NT2/D1 (cell line): ENCODE data around the gene FBXO24.

ENCODE experiments used
- SUZ12 ChIP-seq: IDR thresholded peaks from 2 replicates; pipeline ENCODE4 v1.6.1; 2011; ENCODE audit not compliant: insufficient read length, insufficient read depth; ENCODE audit errors: extremely low read depth
- YY1 ChIP-seq: IDR thresholded peaks from 2 replicates; pipeline ENCODE4 v1.6.1; 2011; ENCODE audit not compliant: insufficient read length, insufficient read depth
- ZNF274 ChIP-seq: IDR thresholded peaks from 2 replicates; pipeline ENCODE4 v1.6.1; 2011; ENCODE audit warnings: mild to moderate bottlenecking, low read depth, low read length

DNA sequence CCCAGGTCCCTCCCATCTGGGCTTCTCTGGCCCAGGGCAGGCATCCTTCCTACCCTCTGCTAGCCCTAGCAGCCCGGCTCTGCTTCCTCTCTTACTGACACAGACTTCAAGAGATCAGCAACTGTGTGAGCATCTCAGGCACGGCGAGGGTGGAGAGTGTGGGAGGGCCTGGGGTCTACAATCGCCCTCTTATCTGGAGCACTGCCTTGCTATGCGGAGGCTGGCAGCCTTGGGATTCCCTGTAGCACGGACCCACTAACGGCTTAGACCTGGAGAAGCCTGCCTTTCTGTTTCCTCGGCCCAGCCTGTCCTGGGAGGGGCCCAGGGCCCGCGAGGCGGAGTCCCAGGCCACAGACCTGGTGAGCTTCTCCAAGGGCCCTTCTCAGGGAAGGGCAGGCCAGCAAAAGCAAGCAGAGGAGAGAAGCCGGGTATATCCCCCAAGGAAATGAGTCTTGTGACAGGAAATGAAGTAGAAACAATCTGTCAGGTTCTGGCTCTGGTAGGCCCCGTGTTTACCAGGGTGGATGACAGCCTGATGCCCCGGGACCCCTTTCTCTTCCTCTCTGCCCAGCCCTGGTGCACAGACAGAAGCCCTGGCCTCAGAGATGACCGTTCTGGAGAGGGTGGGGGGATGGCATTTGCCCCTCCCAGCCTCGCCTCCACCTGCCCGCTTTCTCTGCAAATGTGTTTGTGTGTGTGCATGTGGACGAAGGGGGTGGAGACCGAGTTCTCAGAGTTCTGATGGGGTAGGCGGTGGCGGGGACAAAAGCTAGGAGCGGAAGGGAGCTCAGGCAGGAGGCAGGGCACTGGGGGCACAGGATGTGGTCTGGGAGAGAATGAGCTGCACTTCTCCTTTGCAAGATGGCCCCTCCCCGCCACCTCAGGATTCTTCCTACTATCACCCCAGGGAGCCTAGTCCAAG is 2.7 kb upstream of the FBXO24 start:
- TF ChIP-seq ZNF274 (no peak), YY1 (no peak), SUZ12 (no peak)
